SH-SY5Y (cell line): Measurements from ENCODE around the gene PDE4D.

Experiments used
- GATA2 ChIP-seq: IDR thresholded peaks from 2 replicates; pipeline ENCODE4 v1.6.1; 2011; ENCODE audit warnings: mild to moderate bottlenecking, low read depth, low read length
- GATA3 ChIP-seq: IDR thresholded peaks from 2 replicates; pipeline ENCODE4 v1.6.1; 2011; ENCODE audit warnings: low read depth, mild to moderate bottlenecking, low read length, moderate library complexity

- TF ChIP-seq GATA2 (no peak), GATA3 (no peak)
Measured at GRCh38 chr5:59755476-59755875, 138.1 kb downstream of the PDE4D start.
